Measurements from ENCODE around the gene PYY.

PYY gene

DNA sequence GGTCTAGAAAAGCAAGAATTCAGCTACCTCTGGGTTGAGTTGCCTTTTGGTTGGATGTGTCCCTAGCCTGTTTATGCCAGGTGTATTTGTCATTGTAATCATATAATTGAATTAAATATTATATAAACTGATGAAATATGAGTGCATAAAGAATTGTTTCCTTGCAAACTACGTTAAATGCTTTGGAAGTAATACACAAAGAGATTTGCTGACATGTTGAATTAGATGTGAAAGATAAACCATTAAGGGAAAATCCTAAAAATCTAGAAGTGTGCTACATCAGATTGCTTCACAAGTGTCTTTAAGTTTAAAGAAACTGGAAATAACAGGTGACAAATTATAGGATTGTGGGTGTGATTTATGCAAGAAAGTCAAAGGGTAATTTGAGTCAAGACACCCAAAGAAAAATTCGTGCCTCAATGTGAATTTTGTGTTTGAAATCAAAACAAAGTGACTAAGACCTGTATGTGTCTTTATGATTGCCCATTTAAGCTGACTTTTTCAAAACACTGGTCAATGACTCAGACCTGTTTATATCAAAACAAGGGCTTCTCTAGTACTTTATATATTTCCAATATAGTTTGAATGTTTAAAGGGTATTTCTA, 5.1 kb upstream of the PYY start:
- no peaks in the 10 kb centered on the region for H3K9me3 ChIP-seq (ENCODE audit: insufficient read depth, low read depth, low read length)
- H3K9ac ChIP-seq (ENCODE audit: low read depth, low read length) = no peak overlapping the region
- H3K36me3 ChIP-seq (ENCODE audit: insufficient read depth, low read depth, low read length) = no peaks in the 10 kb centered on the region
- no peak overlapping the region for H3K4me3 ChIP-seq (ENCODE audit: low read length)
- no peak overlapping the region for H3K27ac ChIP-seq (ENCODE audit: low read length)
- H3K27me3 ChIP-seq (ENCODE audit: insufficient read depth, low read length) = peaks cover 21% of the 10 kb centered on the region
- H3K4me1 ChIP-seq (ENCODE audit: insufficient read depth, low read length) = no peaks in the 10 kb centered on the region

DNA sequence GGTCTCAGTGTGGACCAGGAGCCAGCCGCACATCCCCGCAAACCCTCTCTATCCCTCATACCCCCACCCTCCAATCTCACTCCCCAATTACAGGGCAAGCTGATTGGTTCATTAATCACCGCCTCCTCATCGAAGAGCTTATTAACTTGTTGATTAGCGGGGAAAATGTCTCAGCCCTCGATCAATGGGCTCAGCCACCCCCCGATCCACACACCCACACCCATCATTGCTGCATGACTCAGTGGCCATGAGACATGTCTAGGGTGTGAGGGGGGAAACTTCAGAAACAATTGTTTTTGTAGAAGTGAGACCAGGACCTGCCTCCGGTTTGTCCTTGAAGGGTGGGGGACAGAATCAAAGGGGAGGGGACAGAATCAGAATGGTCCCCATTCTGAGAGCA, 2.5 kb upstream of the PYY start:
- Histone ChIP-seq H3K9ac (ENCODE audit: low read depth, low read length) (no peak overlapping the region), H3K4me1 (ENCODE audit: insufficient read depth, low read length) (no peaks in the 10 kb centered on the region), H3K27ac (ENCODE audit: low read length) (no peak overlapping the region), H3K4me3 (ENCODE audit: low read length) (no peak overlapping the region), H3K36me3 (ENCODE audit: insufficient read depth, low read depth, low read length) (no peaks in the 10 kb centered on the region), H3K9me3 (ENCODE audit: insufficient read depth, low read depth, low read length) (no peaks in the 10 kb centered on the region), H3K27me3 (ENCODE audit: insufficient read depth, low read length) (peaks cover 48% of the 10 kb centered on the region)

- Histone ChIP-seq H3K27me3 (ENCODE audit: insufficient read depth, low read length) (peaks cover 56% of the 10 kb centered on the region), H3K9ac (ENCODE audit: low read depth, low read length) (peak overlapping the region; percentile 77; the same call in 1 of the 2 replicates), H3K27ac (ENCODE audit: low read length) (no peak overlapping the region), H3K4me1 (ENCODE audit: insufficient read depth, low read length) (no peaks in the 10 kb centered on the region), H3K36me3 (ENCODE audit: insufficient read depth, low read depth, low read length) (no peaks in the 10 kb centered on the region), H3K4me3 (ENCODE audit: low read length) (peak overlapping the region; percentile 75), H3K9me3 (ENCODE audit: insufficient read depth, low read depth, low read length) (no peaks in the 10 kb centered on the region)
Measured at GRCh38 chr17:43952724-43953666, 745 bp downstream of the PYY start.

- Histone ChIP-seq H3K36me3 (ENCODE audit: insufficient read depth, low read depth, low read length) (no peaks in the 10 kb centered on the region), H3K27ac (ENCODE audit: low read length) (no peak overlapping the region), H3K9me3 (ENCODE audit: insufficient read depth, low read depth, low read length) (no peaks in the 10 kb centered on the region), H3K27me3 (ENCODE audit: insufficient read depth, low read length) (peaks cover 56% of the 10 kb centered on the region), H3K4me3 (ENCODE audit: low read length) (peak overlapping the region; percentile 75), H3K4me1 (ENCODE audit: insufficient read depth, low read length) (no peaks in the 10 kb centered on the region), H3K9ac (ENCODE audit: low read depth, low read length) (peak overlapping the region; percentile 77; the same call in 1 of the 2 replicates)
Measured at GRCh38 chr17:43952351-43952723, 1.4 kb downstream of the PYY start.

DNA sequence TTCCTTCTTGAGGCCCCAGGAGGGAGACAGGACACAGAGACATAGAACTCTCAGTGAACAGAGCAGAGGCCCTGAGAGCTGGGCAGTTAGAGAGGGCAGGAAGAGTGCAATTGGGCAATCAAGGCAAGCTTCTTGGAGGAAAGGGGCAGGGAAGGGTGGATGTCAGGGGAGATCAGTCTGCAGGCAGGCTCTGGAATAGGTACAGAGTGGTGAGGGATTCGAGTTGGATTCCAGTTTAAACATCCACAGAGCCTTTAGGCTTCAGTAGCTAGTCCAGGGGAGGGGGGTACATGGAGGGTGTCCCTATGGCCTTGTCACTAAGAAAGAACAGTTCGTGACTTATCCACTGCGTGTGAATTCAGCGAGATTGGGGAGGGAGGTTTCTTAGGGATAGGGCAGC, 2.0 kb downstream of the PYY start:
- H3K27me3 ChIP-seq (ENCODE audit: insufficient read depth, low read length) = peaks cover 56% of the 10 kb centered on the region
- no peak overlapping the region; the same call in 1 of the 2 replicates for H3K9ac ChIP-seq (ENCODE audit: low read depth, low read length)
- H3K4me3 ChIP-seq (ENCODE audit: low read length) = peak overlapping the region; percentile 75
- H3K4me1 ChIP-seq (ENCODE audit: insufficient read depth, low read length) = no peaks in the 10 kb centered on the region
- H3K9me3 ChIP-seq (ENCODE audit: insufficient read depth, low read depth, low read length) = no peaks in the 10 kb centered on the region
- no peak overlapping the region for H3K27ac ChIP-seq (ENCODE audit: low read length)
- no peaks in the 10 kb centered on the region for H3K36me3 ChIP-seq (ENCODE audit: insufficient read depth, low read depth, low read length)

DNA sequence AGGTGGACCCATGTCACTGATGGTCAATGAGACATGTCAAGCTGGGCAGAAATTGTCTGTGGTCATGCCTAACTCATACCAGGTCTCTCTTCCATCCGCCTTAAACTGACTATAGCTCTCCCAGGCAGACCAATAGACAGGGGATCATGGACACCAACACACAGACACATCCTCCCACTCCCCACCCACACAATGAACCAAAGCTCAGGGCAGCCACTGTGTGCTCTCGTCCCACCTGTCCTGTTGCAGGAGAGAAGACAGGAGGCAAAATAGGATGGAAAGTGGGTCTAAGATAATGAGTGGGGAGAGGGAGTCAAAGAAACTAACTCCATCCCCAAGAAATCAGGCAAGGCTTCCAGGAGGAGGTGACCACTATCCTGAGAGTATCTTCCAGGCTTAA, 3.2 kb downstream of the PYY start:
- Histone ChIP-seq H3K4me1 (ENCODE audit: insufficient read depth, low read length) (no peaks in the 10 kb centered on the region), H3K4me3 (ENCODE audit: low read length) (no peak overlapping the region), H3K27me3 (ENCODE audit: insufficient read depth, low read length) (peaks cover 52% of the 10 kb centered on the region)

GRCh38 chr17:43949781-43950180, 4.0 kb downstream of the PYY start:
- no peak overlapping the region for H3K4me3 ChIP-seq (ENCODE audit: low read length)
- H3K27me3 ChIP-seq (ENCODE audit: insufficient read depth, low read length) = peaks cover 44% of the 10 kb centered on the region
- H3K36me3 ChIP-seq (ENCODE audit: insufficient read depth, low read depth, low read length) = no peaks in the 10 kb centered on the region
- H3K9me3 ChIP-seq (ENCODE audit: insufficient read depth, low read depth, low read length) = no peaks in the 10 kb centered on the region
- no peak overlapping the region for H3K27ac ChIP-seq (ENCODE audit: low read length)
- no peak overlapping the region for H3K9ac ChIP-seq (ENCODE audit: low read depth, low read length)
- no peaks in the 10 kb centered on the region for H3K4me1 ChIP-seq (ENCODE audit: insufficient read depth, low read length)

More for the DNA sequence above, 3.2 kb downstream of the PYY start:
- Histone ChIP-seq H3K36me3 (ENCODE audit: insufficient read depth, low read depth, low read length) (no peaks in the 10 kb centered on the region), H3K9me3 (ENCODE audit: insufficient read depth, low read depth, low read length) (no peaks in the 10 kb centered on the region), H3K9ac (ENCODE audit: low read depth, low read length) (no peak overlapping the region), H3K27ac (ENCODE audit: low read length) (no peak overlapping the region)

DNA sequence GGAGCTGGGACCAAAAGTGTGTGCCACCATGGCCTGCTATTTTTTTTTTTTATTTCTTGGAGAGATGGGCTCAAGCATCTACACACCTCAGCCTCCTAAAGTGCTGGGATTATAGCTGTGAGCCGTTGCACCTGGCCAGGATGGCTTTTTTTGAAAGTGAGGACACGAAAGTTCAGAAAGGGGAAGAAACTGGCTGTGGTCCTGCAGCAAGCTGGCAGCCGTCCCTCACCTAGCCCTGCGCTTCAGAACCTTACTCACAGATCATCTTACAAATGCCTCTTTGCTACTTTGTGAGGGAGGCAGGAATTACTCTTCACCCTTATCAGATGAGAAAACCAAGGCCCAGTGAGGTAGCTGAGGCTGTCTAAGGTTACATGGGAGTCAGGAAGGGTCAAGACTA, 7.0 kb downstream of the PYY start:
- Histone ChIP-seq H3K4me3 (ENCODE audit: low read length) (no peak overlapping the region), H3K27ac (ENCODE audit: low read length) (no peak overlapping the region), H3K9me3 (ENCODE audit: insufficient read depth, low read depth, low read length) (no peaks in the 10 kb centered on the region), H3K27me3 (ENCODE audit: insufficient read depth, low read length) (peaks cover 14% of the 10 kb centered on the region), H3K4me1 (ENCODE audit: insufficient read depth, low read length) (no peaks in the 10 kb centered on the region), H3K9ac (ENCODE audit: low read depth, low read length) (no peak overlapping the region), H3K36me3 (ENCODE audit: insufficient read depth, low read depth, low read length) (no peaks in the 10 kb centered on the region)

DNA sequence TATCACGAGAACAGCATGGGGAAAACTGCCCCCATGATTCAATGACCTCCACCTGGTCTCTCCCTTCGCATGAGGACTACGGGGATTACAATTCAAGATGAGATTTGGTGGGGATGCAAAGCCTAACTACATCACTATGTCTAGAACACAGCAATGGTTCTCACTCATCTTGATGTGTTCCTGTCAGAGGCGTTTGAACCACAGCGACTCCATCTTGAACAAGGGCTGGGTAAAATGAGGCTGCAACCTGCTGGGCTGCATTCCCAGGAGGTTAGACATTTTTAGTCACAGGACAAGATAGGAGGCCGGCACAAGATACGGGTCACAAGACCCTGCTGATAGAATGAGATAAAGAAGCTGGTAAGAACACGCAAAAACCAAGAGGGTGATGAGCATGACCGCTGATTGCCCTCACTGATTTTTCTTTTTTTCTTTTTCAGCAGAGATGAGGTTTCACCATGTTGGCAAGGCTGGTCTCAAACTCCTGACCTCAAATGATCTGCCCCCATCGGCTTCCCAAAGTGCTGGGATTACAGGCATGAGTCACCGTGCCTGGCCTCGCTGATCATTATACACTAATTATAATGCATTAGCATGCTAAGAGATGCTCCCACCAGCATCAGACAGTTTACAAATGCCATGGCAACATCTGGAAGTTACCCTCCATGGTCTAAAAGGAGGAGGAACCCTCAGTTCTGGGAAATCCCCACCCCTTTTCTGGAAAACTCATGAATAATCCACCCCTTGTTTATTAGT, 8.5 kb downstream of the PYY start:
- Histone ChIP-seq H3K27ac (ENCODE audit: low read length) (no peak overlapping the region), H3K27me3 (ENCODE audit: insufficient read depth, low read length) (peaks cover 2% of the 10 kb centered on the region; the same call in 1 of the 2 replicates), H3K36me3 (ENCODE audit: insufficient read depth, low read depth, low read length) (no peaks in the 10 kb centered on the region), H3K4me1 (ENCODE audit: insufficient read depth, low read length) (no peaks in the 10 kb centered on the region), H3K9me3 (ENCODE audit: insufficient read depth, low read depth, low read length) (no peaks in the 10 kb centered on the region), H3K9ac (ENCODE audit: low read depth, low read length) (no peak overlapping the region), H3K4me3 (ENCODE audit: low read length) (no peak overlapping the region)

- Histone ChIP-seq H3K4me1 (ENCODE audit: insufficient read depth, low read length) (no peaks in the 10 kb centered on the region), H3K4me3 (ENCODE audit: low read length) (no peak within 1 kb of the TSS), H3K36me3 (ENCODE audit: insufficient read depth, low read depth, low read length) (no peaks in the 10 kb centered on the region), H3K9ac (ENCODE audit: low read depth, low read length) (no peak within 1 kb of the TSS), H3K27me3 (ENCODE audit: insufficient read depth, low read length) (peaks cover 31% of the 10 kb centered on the region), H3K27ac (ENCODE audit: low read length) (no peak within 1 kb of the TSS), H3K9me3 (ENCODE audit: insufficient read depth, low read depth, low read length) (no peaks in the 10 kb centered on the region)
Measured at GRCh38 chr17:43942051-43942685, 11.6 kb downstream of the PYY start, which contains the start of gene PPY. PPY (minus strand) TSS chr17:43942476; CDS start chr17:43941654, 822 bp downstream.

- Histone ChIP-seq H3K36me3 (ENCODE audit: insufficient read depth, low read depth, low read length) (no peaks in the 10 kb centered on the region), H3K9ac (ENCODE audit: low read depth, low read length) (no peak overlapping the region), H3K9me3 (ENCODE audit: insufficient read depth, low read depth, low read length) (no peaks in the 10 kb centered on the region), H3K27ac (ENCODE audit: low read length) (no peak overlapping the region), H3K4me3 (ENCODE audit: low read length) (no peak overlapping the region), H3K27me3 (ENCODE audit: insufficient read depth, low read length) (peaks cover 44% of the 10 kb centered on the region), H3K4me1 (ENCODE audit: insufficient read depth, low read length) (no peaks in the 10 kb centered on the region)
Measured at GRCh38 chr17:43940630-43941029, 13.1 kb downstream of the PYY start.
